Osteoblast (primary cell): ENCODE measurements around the gene SZT2. TPM values are rescaled to one million over a fixed set of nuclear protein-coding genes. Genes with fewer than 3 reads are reported as not detected.
A peak's percentile ranks its signal among the peaks of the same experiment; 100 is the strongest.

Source experiments
- DNase-seq: peaks from one replicate; pipeline ENCODE4 v3.0.0; 2011; ENCODE audit warnings: low spot score, mixed read lengths; ENCODE audit not compliant: insufficient read length; ENCODE audit errors: missing footprints
- H2AFZ ChIP-seq: 2 replicates; pipeline ENCODE4 v1.6.0; 2011; ENCODE audit warnings: mild to moderate bottlenecking, low read length
- H3K27ac ChIP-seq: 2 replicates; pipeline ENCODE4 v1.5.1; 2011; ENCODE audit warnings: mild to moderate bottlenecking, low read depth, low read length, moderate library complexity
- H3K27me3 ChIP-seq: 2 replicates; pipeline ENCODE4 v1.6.0; 2012; ENCODE audit warnings: mild to moderate bottlenecking, control low read depth, inconsistent platforms, low read length, moderate library complexity; ENCODE audit not compliant: insufficient read depth
- H3K36me3 ChIP-seq: 2 replicates; pipeline ENCODE4 v1.5.1; 2011; ENCODE audit warnings: mild to moderate bottlenecking, low read length, control low read depth, moderate library complexity; ENCODE audit not compliant: insufficient read depth
- H3K4me1 ChIP-seq: 2 replicates; pipeline ENCODE4 v1.5.1; 2011; ENCODE audit warnings: mild to moderate bottlenecking, low read length, control low read depth, moderate library complexity; ENCODE audit not compliant: insufficient read depth
- H3K4me2 ChIP-seq: 2 replicates; pipeline ENCODE4 v1.6.0; 2011; ENCODE audit warnings: mild to moderate bottlenecking, low read length; ENCODE audit not compliant: insufficient read depth
- H3K4me3 ChIP-seq: fragments of 200-600 bp; sonication (generic); 3 replicates; pipeline ENCODE4 v1.5.1; 2012; ENCODE audit warnings: mild to moderate bottlenecking, low read length, inconsistent platforms; ENCODE audit not compliant: insufficient read depth
- H3K79me2 ChIP-seq: 2 replicates; pipeline ENCODE4 v1.6.0; 2012; ENCODE audit warnings: mild to moderate bottlenecking, low read length, control low read depth, inconsistent platforms; ENCODE audit not compliant: insufficient read depth
- H3K9me3 ChIP-seq: 2 replicates; pipeline ENCODE4 v1.5.1; 2011; ENCODE audit warnings: low read depth, low read length, control low read depth
- H4K20me1 ChIP-seq: 2 replicates; pipeline ENCODE4 v1.6.0; 2012; ENCODE audit warnings: mild to moderate bottlenecking, low read length, control low read depth; ENCODE audit not compliant: insufficient read depth
- CTCF ChIP-seq: IDR thresholded peaks from 2 replicates; pipeline ENCODE4 v1.5.1; 2011; ENCODE audit warnings: mild to moderate bottlenecking, low read depth, low read length, moderate library complexity; ENCODE audit errors: extremely low read depth
- total RNA-seq: library from RNA; depleted of rRNA; stranded (reverse); fragments of >200 nt; gene quantifications from 2 replicates; pipeline ENCODE4 v1.2.3, GENCODE V29; 2012

SZT2 gene
- total RNA-seq, 1 donor, result 42.0 TPM

- Histone ChIP-seq H3K4me1 (no peaks in the 10 kb centered on the region), H3K4me3 (no peak overlapping the region), H3K79me2 (no peaks in the 10 kb centered on the region), H3K4me2 (no peak overlapping the region), H3K27ac (no peak overlapping the region), H3K36me3 (peaks cover 87% of the 10 kb centered on the region), H4K20me1 (peaks cover 4% of the 10 kb centered on the region), H3K27me3 (no peaks in the 10 kb centered on the region), H3K9me3 (no peaks in the 10 kb centered on the region), H2AFZ (no peak overlapping the region)
- DNase-seq, result peak; percentile 44
- no peak for TF ChIP-seq CTCF
Observed at GRCh38 chr1:43421976-43422750, 32.5 kb downstream of the SZT2 start.

DNA sequence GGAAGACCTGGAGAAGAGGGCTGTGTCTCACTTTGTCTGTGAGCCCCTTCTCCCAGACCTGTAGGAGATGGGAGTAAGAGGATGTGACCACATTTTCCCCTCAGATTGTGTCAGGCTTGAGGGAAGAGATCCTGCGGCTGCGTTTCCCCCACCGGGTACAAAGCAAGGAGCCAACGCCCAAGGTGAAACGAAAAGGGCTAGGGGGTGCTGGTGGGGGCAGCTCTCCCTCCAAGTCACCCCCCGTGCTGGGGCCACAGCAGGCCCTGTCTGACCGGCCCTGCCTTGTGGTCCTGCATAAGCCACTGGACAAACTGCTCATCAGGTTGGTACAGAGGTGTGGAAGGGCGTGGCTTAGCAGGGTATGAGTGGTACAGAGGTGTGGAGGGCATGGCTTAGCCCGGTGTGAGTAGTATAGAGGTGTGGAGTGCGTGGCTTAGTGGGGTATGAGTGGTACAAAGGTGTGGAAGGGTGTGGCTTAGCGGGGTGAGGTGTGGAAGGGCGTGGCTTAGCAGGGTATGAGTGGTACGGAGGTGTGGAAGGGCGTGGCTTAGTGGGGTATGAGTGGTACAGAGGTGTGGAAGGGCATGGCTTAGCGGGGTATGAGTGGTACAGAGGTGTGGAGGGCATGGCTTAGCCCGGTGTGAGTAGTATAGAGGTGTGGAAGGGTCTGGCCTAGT lies 33.4 kb downstream of the SZT2 start:
- Histone ChIP-seq H3K4me2 (no peak overlapping the region), H3K27ac (no peak overlapping the region), H2AFZ (no peak overlapping the region), H3K79me2 (no peaks in the 10 kb centered on the region), H3K36me3 (peaks cover 87% of the 10 kb centered on the region), H3K4me1 (no peaks in the 10 kb centered on the region), H3K27me3 (no peaks in the 10 kb centered on the region), H4K20me1 (peaks cover 4% of the 10 kb centered on the region), H3K4me3 (no peak overlapping the region), H3K9me3 (no peaks in the 10 kb centered on the region)
- peak; percentile 5 for DNase-seq
- TF ChIP-seq CTCF, result no peak

- Histone ChIP-seq H3K36me3 (peaks cover 89% of the 10 kb centered on the region), H3K4me3 (no peak overlapping the region)
Observed at GRCh38 chr1:43423672-43424550, 34.2 kb downstream of the SZT2 start.

More at GRCh38 chr1:43423672-43424550, 34.2 kb downstream of the SZT2 start:
- no peak overlapping the region for H2AFZ ChIP-seq
- no peak for TF ChIP-seq CTCF
- H3K4me2 ChIP-seq, result no peak overlapping the region
- peak; percentile 13 for DNase-seq
- H4K20me1 ChIP-seq, result peaks cover 4% of the 10 kb centered on the region
- no peaks in the 10 kb centered on the region for H3K79me2 ChIP-seq
- no peaks in the 10 kb centered on the region for H3K4me1 ChIP-seq
- H3K27me3 ChIP-seq, result no peaks in the 10 kb centered on the region
- no peaks in the 10 kb centered on the region for H3K9me3 ChIP-seq
- no peak overlapping the region for H3K27ac ChIP-seq
